Measurements from ENCODE around the gene CLHC1. TPM values are rescaled to one million over a fixed set of nuclear protein-coding genes. Genes with fewer than 3 reads are reported as not detected.

The CLHC1 gene
- total RNA-seq, 1 donor from 2014 or later: 7.5 TPM

- H3K4me1 ChIP-seq: peaks cover 56% of the 10 kb centered on the region
- no peak for DNase-seq
- no peak for TF ChIP-seq CTCF (IDR thresholded peaks at IDR 0.05; ENCODE audit: borderline replicate concordance)
- H3K9me3 ChIP-seq (replicated peaks): no peaks in the 10 kb centered on the region
- H3K27me3 ChIP-seq (ENCODE audit: low read depth): no peaks in the 10 kb centered on the region
- H3K4me3 ChIP-seq: no peak overlapping the region
- H3K36me3 ChIP-seq: no peaks in the 10 kb centered on the region
- H3K27ac ChIP-seq (replicated peaks): peak overlapping the region; percentile 53
- intact Hi-C loops (cut with micrococcal nuclease): no loop called here
These were observed 74.6 kb downstream of the CLHC1 start for GRCh38 chr2:55157474-55157884.

- Histone ChIP-seq H3K27me3 (ENCODE audit: low read depth) (no peaks in the 10 kb centered on the region), H3K27ac (replicated peaks) (no peak overlapping the region), H3K9me3 (replicated peaks) (no peaks in the 10 kb centered on the region), H3K4me1 (peaks cover 61% of the 10 kb centered on the region), H3K36me3 (no peaks in the 10 kb centered on the region), H3K4me3 (no peak overlapping the region)
- intact Hi-C loops (cut with micrococcal nuclease): no loop called here
- no peak for DNase-seq
- no peak for TF ChIP-seq CTCF (IDR thresholded peaks at IDR 0.05; ENCODE audit: borderline replicate concordance)
These were observed 75.1 kb downstream of the CLHC1 start for GRCh38 chr2:55156984-55157383.

- Histone ChIP-seq H3K9me3 (replicated peaks) (no peaks in the 10 kb centered on the region), H3K27me3 (ENCODE audit: low read depth) (no peaks in the 10 kb centered on the region), H3K27ac (replicated peaks) (peak overlapping the region; percentile 26), H3K4me3 (no peak overlapping the region), H3K4me1 (peaks cover 64% of the 10 kb centered on the region), H3K36me3 (no peaks in the 10 kb centered on the region)
- no peak for DNase-seq
- intact Hi-C loops (cut with micrococcal nuclease): no loop called here
- TF ChIP-seq CTCF (IDR thresholded peaks at IDR 0.05; ENCODE audit: borderline replicate concordance): no peak
These were observed 75.8 kb downstream of the CLHC1 start for GRCh38 chr2:55156326-55156725.

- peak overlapping the region; percentile 26 for H3K27ac ChIP-seq (replicated peaks)
- no peak for DNase-seq
These were observed 76.3 kb downstream of the CLHC1 start for GRCh38 chr2:55155764-55156281.

GRCh38 chr2:55155206-55155605 lies 76.9 kb downstream of the CLHC1 start:
- Histone ChIP-seq H3K9me3 (replicated peaks) (no peaks in the 10 kb centered on the region), H3K36me3 (no peaks in the 10 kb centered on the region), H3K27me3 (ENCODE audit: low read depth) (no peaks in the 10 kb centered on the region), H3K4me3 (no peak overlapping the region), H3K27ac (replicated peaks) (no peak overlapping the region), H3K4me1 (peaks cover 64% of the 10 kb centered on the region)
- DNase-seq: no peak
- TF ChIP-seq CTCF (IDR thresholded peaks at IDR 0.05; ENCODE audit: borderline replicate concordance): no peak
- intact Hi-C loops (cut with micrococcal nuclease): no loop called here

More at GRCh38 chr2:55155764-55156281, 76.3 kb downstream of the CLHC1 start:
- Histone ChIP-seq H3K4me1 (peaks cover 64% of the 10 kb centered on the region), H3K27me3 (ENCODE audit: low read depth) (no peaks in the 10 kb centered on the region), H3K4me3 (no peak overlapping the region), H3K9me3 (replicated peaks) (no peaks in the 10 kb centered on the region), H3K36me3 (no peaks in the 10 kb centered on the region)
- no peak for TF ChIP-seq CTCF (IDR thresholded peaks at IDR 0.05; ENCODE audit: borderline replicate concordance)
- intact Hi-C loops (cut with micrococcal nuclease): no loop called here
